H1 (cell line): Measurements from ENCODE around the gene SH2D7. TPM values are rescaled to one million over a fixed set of nuclear protein-coding genes. Genes with fewer than 3 reads are reported as not detected.

Experiments
- CTCF ChIA-PET: fragments of 300-600 bp; sonication (Branson Sonifier 250); formaldehyde crosslinking; loops from one replicate; lab custom pipeline; 2021; ENCODE audit not compliant: partially characterized antibody; lab: Charles Lee
- POLR2A ChIA-PET: fragments of 300-600 bp; sonication (Branson Sonifier 250); formaldehyde crosslinking; loops from one replicate; lab custom pipeline; 2021; ENCODE audit warnings: inconsistent platforms; ENCODE audit not compliant: partially characterized antibody; lab: Charles Lee
- DNase-seq, 2 experiments: peaks; one replicate each; pipeline versions ENCODE4 v3.0.0 to v3.0.0-alpha.2; 2010 to 2022; ENCODE audit warnings: low spot score in 2 of 2, low read depth in 1 of 2, mixed read lengths in 1 of 2
- FAIRE-seq: peaks from 2 replicates; lab custom pipeline; 2011; peaks lifted over from hg19 to GRCh38; lab: Jason Lieb, UNC
- H2AFZ ChIP-seq: 2 replicates; pipeline ENCODE4 v1.8.1; 2012; ENCODE audit warnings: low read length, inconsistent platforms
- H2AK5ac ChIP-seq: 2 replicates; pipeline ENCODE4 v1.6.1; 2013; ENCODE audit warnings: low read depth, low read length
- H2BK120ac ChIP-seq: replicated peaks from 2 replicates; pipeline ENCODE3; 2013; ENCODE audit warnings: low read depth, low read length, inconsistent platforms
- H2BK12ac ChIP-seq: 2 replicates; pipeline ENCODE4 v1.6.1; 2013; ENCODE audit warnings: low read depth, low read length
- H2BK15ac ChIP-seq: 2 replicates; pipeline ENCODE4 v1.6.1; 2013; ENCODE audit warnings: low read length
- H2BK20ac ChIP-seq: 2 replicates; pipeline ENCODE4 v1.6.1; 2013; ENCODE audit warnings: low read length
- H2BK5ac ChIP-seq: 2 replicates; pipeline ENCODE4 v1.6.1; 2013; ENCODE audit warnings: low read depth, low read length
- H3K14ac ChIP-seq: 2 replicates; pipeline ENCODE4 v1.6.1; 2013; ENCODE audit warnings: inconsistent platforms; ENCODE audit not compliant: insufficient read length
- H3K18ac ChIP-seq: 2 replicates; pipeline ENCODE4 v1.6.1; 2013; ENCODE audit warnings: low read length; ENCODE audit errors: extremely low read depth
- H3K23ac ChIP-seq: 2 replicates; pipeline ENCODE4 v1.6.1; 2013; ENCODE audit warnings: inconsistent platforms; ENCODE audit not compliant: insufficient read length
- H3K23me2 ChIP-seq: 2 replicates; pipeline ENCODE4 v1.6.1; 2013; ENCODE audit warnings: low read depth, low read length
- H3K27ac ChIP-seq: 2 replicates; pipeline ENCODE4 v1.6.1; 2011; ENCODE audit warnings: low read depth, low read length, inconsistent platforms
- H3K27me3 ChIP-seq, 4 experiments: replicated peaks in 1 of 4; 1 replicate in 1 of 4; 2 replicates in 3 of 4; pipeline versions ENCODE4 v1.6.1 to v1.8.1; 2011 to 2013; ENCODE audit warnings: low read length in 3 of 4, mild to moderate bottlenecking in 3 of 4, inconsistent platforms in 2 of 4, mixed read lengths in 2 of 4, moderate library complexity in 1 of 4; ENCODE audit not compliant: control insufficient read depth in 3 of 4, insufficient read depth in 3 of 4; ENCODE audit errors: extremely low read depth in 1 of 4
- H3K36me3 ChIP-seq, 4 experiments: 2 replicates each; pipeline versions ENCODE4 v1.6.1 to v1.8.1; 2011 to 2013; ENCODE audit warnings: mild to moderate bottlenecking in 4 of 4, low read length in 3 of 4, moderate library complexity in 2 of 4, control low read depth in 1 of 4, inconsistent platforms in 1 of 4; ENCODE audit not compliant: insufficient read depth in 4 of 4, control insufficient read depth in 2 of 4
- H3K4ac ChIP-seq: replicated peaks from 2 replicates; pipeline ENCODE3; 2013; ENCODE audit warnings: low read length, low read depth, mixed read lengths, inconsistent platforms; ENCODE audit not compliant: insufficient read length
- H3K4me1 ChIP-seq, 4 experiments: replicated peaks in 1 of 4; 1 replicate in 1 of 4; 2 replicates in 3 of 4; pipeline versions ENCODE4 v1.6.1 to v1.8.1; 2011 to 2013; ENCODE audit warnings: low read length in 3 of 4, inconsistent platforms in 2 of 4, mixed read lengths in 1 of 4; ENCODE audit not compliant: insufficient read depth in 4 of 4, control insufficient read depth in 3 of 4
- H3K4me2 ChIP-seq, 2 experiments: 2 replicates each; pipeline versions ENCODE4 v1.6.1 to v1.8.1; 2011 to 2013; ENCODE audit warnings: low read depth in 2 of 2, low read length in 2 of 2, control low read depth in 1 of 2, inconsistent platforms in 1 of 2, mild to moderate bottlenecking in 1 of 2; ENCODE audit not compliant: insufficient read depth in 1 of 2
- H3K4me3 ChIP-seq, 4 experiments: fragments of 200-600, 300-600 bp in 1 of 4; sonication (generic), shearing (Covaris generic), sonication (Bioruptor Twin) in 1 of 4; 2 replicates each; pipeline versions ENCODE4 v1.5.1 to v1.8.1; 2011 to 2016; ENCODE audit warnings: low read length in 4 of 4, low read depth in 3 of 4, control low read depth in 2 of 4, inconsistent platforms in 2 of 4, mild to moderate bottlenecking in 2 of 4, mixed read lengths in 1 of 4, moderate library complexity in 1 of 4; ENCODE audit not compliant: insufficient read depth in 2 of 4; ENCODE audit errors: extremely low read depth in 1 of 4
- H3K56ac ChIP-seq: replicated peaks from 2 replicates; pipeline ENCODE3; 2013; ENCODE audit warnings: low read depth, mild to moderate bottlenecking, mixed read lengths, low read length, inconsistent platforms; ENCODE audit not compliant: insufficient read length
- H3K79me1 ChIP-seq: 2 replicates; pipeline ENCODE4 v1.6.1; 2013; ENCODE audit warnings: low read depth, low read length, control low read depth
- H3K79me2 ChIP-seq, 2 experiments: 2 replicates each; pipeline versions ENCODE4 v1.6.1 to v1.8.1; 2012 to 2013; ENCODE audit warnings: low read length in 2 of 2, mild to moderate bottlenecking in 2 of 2, inconsistent platforms in 1 of 2; ENCODE audit not compliant: insufficient read depth in 2 of 2, control insufficient read depth in 1 of 2
- H3K9ac ChIP-seq, 4 experiments: replicated peaks in 1 of 4; 1 replicate in 1 of 4; 2 replicates in 3 of 4; pipeline versions ENCODE4 v1.6.1 to v1.8.1; 2011 to 2013; ENCODE audit warnings: low read depth in 3 of 4, low read length in 3 of 4, control low read depth in 2 of 4, mild to moderate bottlenecking in 2 of 4, moderate library complexity in 2 of 4, inconsistent platforms in 1 of 4; ENCODE audit errors: extremely low read depth in 1 of 4
- H3K9me3 ChIP-seq, 2 experiments: 2 replicates each; pipeline versions ENCODE4 v1.6.1 to v1.8.1; 2012 to 2013; ENCODE audit warnings: mild to moderate bottlenecking in 2 of 2, moderate library complexity in 2 of 2, control low read depth in 1 of 2, inconsistent platforms in 1 of 2, low read depth in 1 of 2, low read length in 1 of 2, mixed read lengths in 1 of 2; ENCODE audit not compliant: insufficient read depth in 2 of 2
- H4K20me1 ChIP-seq, 2 experiments: replicated peaks in 1 of 2; 2 replicates each; pipeline versions ENCODE3 to v1.8.1; 2011 to 2013; ENCODE audit warnings: inconsistent platforms in 2 of 2, low read length in 2 of 2, mild to moderate bottlenecking in 1 of 2; ENCODE audit not compliant: insufficient read depth in 2 of 2, control insufficient read depth in 1 of 2
- H4K5ac ChIP-seq: 2 replicates; pipeline ENCODE4 v1.6.1; 2013; ENCODE audit warnings: low read length, low read depth, mixed read lengths, inconsistent platforms; ENCODE audit not compliant: insufficient read length
- H4K8ac ChIP-seq: 2 replicates; pipeline ENCODE4 v1.8.0; 2013; ENCODE audit warnings: mild to moderate bottlenecking, moderate library complexity, low read length, inconsistent platforms; ENCODE audit not compliant: insufficient read depth; ENCODE audit errors: extremely low read depth
- H4K91ac ChIP-seq: replicated peaks from 2 replicates; pipeline ENCODE3; 2013; ENCODE audit warnings: low read length, mixed read lengths, inconsistent platforms; ENCODE audit not compliant: insufficient read length
- ATF2 ChIP-seq: IDR thresholded peaks from 2 replicates; pipeline ENCODE4 v1.6.1; 2012; ENCODE audit warnings: low read length, inconsistent platforms
- CTBP2 ChIP-seq: IDR thresholded peaks from 2 replicates; pipeline ENCODE4 v1.7.0; 2011; ENCODE audit warnings: borderline replicate concordance, mild to moderate bottlenecking, moderate library complexity, mixed read lengths, low read length; ENCODE audit not compliant: insufficient read depth, insufficient read length
- EGR1 ChIP-seq: IDR thresholded peaks from 2 replicates; pipeline ENCODE4 v1.6.1; 2011; ENCODE audit warnings: low read depth, low read length, borderline replicate concordance
- GABPA ChIP-seq: IDR thresholded peaks from 2 replicates; pipeline ENCODE4 v1.6.1; 2011; ENCODE audit warnings: mild to moderate bottlenecking, low read length, moderate library complexity, borderline replicate concordance; ENCODE audit not compliant: insufficient read depth
- GTF2F1 ChIP-seq: IDR thresholded peaks from 2 replicates; pipeline ENCODE4 v1.6.1; 2012; ENCODE audit warnings: low read depth, low read length, improper control_type of control experiment, borderline replicate concordance
- JUND ChIP-seq: IDR thresholded peaks from 2 replicates; pipeline ENCODE4 v1.6.1; 2011; ENCODE audit warnings: mild to moderate bottlenecking, improper control_type of control experiment, low read length
- KDM4A ChIP-seq: IDR thresholded peaks from one replicate; pipeline ENCODE4 v1.7.1; 2012; ENCODE audit warnings: low read depth, mild to moderate bottlenecking, moderate library complexity, low read length, inconsistent platforms; ENCODE audit not compliant: severe bottlenecking
- KDM5A ChIP-seq: fragments of 200-600 bp; IDR thresholded peaks from 2 replicates; pipeline ENCODE4 v1.7.1; 2012; ENCODE audit warnings: mild to moderate bottlenecking, low read length, inconsistent platforms, mixed read lengths
- POLR2AphosphoS5 ChIP-seq: IDR thresholded peaks from 2 replicates; pipeline ENCODE4 v1.6.1; 2011; ENCODE audit warnings: low read depth, low read length
- RBBP5 ChIP-seq: IDR thresholded peaks from 2 replicates; pipeline ENCODE4 v1.7.1; 2012; ENCODE audit warnings: low read depth, mild to moderate bottlenecking, inconsistent platforms, low read length, moderate library complexity, borderline replicate concordance
- SIRT6 ChIP-seq: IDR thresholded peaks from one replicate; pipeline ENCODE4 v1.7.1; 2012; ENCODE audit warnings: low read length, inconsistent platforms
- TCF12 ChIP-seq: IDR thresholded peaks from 2 replicates; pipeline ENCODE4 v1.6.1; 2011; ENCODE audit warnings: low read depth, mild to moderate bottlenecking, low read length
- TEAD4 ChIP-seq: IDR thresholded peaks from 2 replicates; pipeline ENCODE4 v1.6.1; 2012; ENCODE audit warnings: low read depth, low read length, inconsistent platforms, mixed read lengths
- WGBS, 2 experiments: shearing (Covaris generic) in 1 of 2; methylation state at CpG; one replicate each; pipeline versions ENCODE4 v1.1.6 to v1.1.7; 2013 to 2015; ENCODE audit warnings: low lambda C conversion rate in 2 of 2, mixed read lengths in 2 of 2, inconsistent platforms in 1 of 2, low coverage in 1 of 2, missing lambda C conversion rate in 1 of 2; ENCODE audit not compliant: insufficient replicate concordance in 2 of 2, insufficient coverage in 1 of 2, insufficient read length in 1 of 2; ENCODE audit errors: extremely low coverage in 1 of 2, missing lambda C conversion rate in 1 of 2; 5-methylcytosine and 5-hydroxymethylcytosine counted together
- polyA plus RNA-seq, 7 experiments: library from polyadenylated mRNA; depleted of rRNA in 3 of 7; stranded (reverse) in 5 of 7; unstranded in 2 of 7; fragments of >200 nt in 5 of 7; fragments of 200-250 nt in 2 of 7; gene quantifications; 1 replicate in 5 of 7; 2 replicates in 1 of 7; 4 replicates in 1 of 7; pipeline versions ENCODE4 v1.2.1 to v1.2.3, GENCODE V29; 2011 to 2013; ENCODE audit warnings: missing spikeins in 2 of 7, mixed read lengths in 2 of 7
- total RNA-seq: library from RNA; stranded (reverse); fragmentation: NEBNext Ultra II Directional; extraction: Animal tissue kit (Norgen Biotek cat#: 25700); gene quantifications from 2 replicates; pipeline ENCODE4 v1.2.1, GENCODE V29; 2021

Gene SH2D7
- total and polyA plus RNA-seq, 2 of the 8 experiments (the other 6 are each of a cell fraction or from before 2014, with no cell fraction given), result not detected

GRCh38 chr15:78063970-78064385 lies 28.4 kb upstream of the SH2D7 start:
- Histone ChIP-seq H2AFZ (no peak overlapping the region), H3K14ac (no peak overlapping the region), H3K79me2 (peaks cover 3 to 54% of the 10 kb centered on the region in 2 experiments; a peak in 3 of 4 replicates), H3K79me1 (peaks cover 9% of the 10 kb centered on the region), H3K18ac (no peak overlapping the region), H3K4me3 (no peak overlapping the region), H4K91ac (no peak overlapping the region), H2BK5ac (no peak overlapping the region), H2BK20ac (no peak overlapping the region), H2BK15ac (no peak overlapping the region), H4K8ac (no peak overlapping the region), H2BK120ac (no peak overlapping the region), H2BK12ac (no peak overlapping the region), H3K9me3 (no peaks in the 10 kb centered on the region), H3K27me3 (no peaks in the 10 kb centered on the region; a peak in 1 of 7 replicates), H3K56ac (no peak overlapping the region), H3K23ac (no peak overlapping the region), H3K4me2 (no peak overlapping the region), H3K9ac (no peak overlapping the region; a peak in 1 of 7 replicates), H2AK5ac (no peak overlapping the region), H3K23me2 (no peaks in the 10 kb centered on the region), H3K36me3 (no peaks in the 10 kb centered on the region), H3K4me1 (peaks cover 8 to 25% (median 19%) of the 10 kb centered on the region in 4 experiments), H3K4ac (no peak overlapping the region), H3K27ac (no peak overlapping the region), H4K5ac (no peak overlapping the region), H4K20me1 (peaks cover 0 to 11% of the 10 kb centered on the region in 2 experiments)
- DNase-seq (no peak), FAIRE-seq (no peak)
- 89% methylated on average over 5 of the region's 5 CpGs; no CpG with 5 or more reads in 1 of the 2 experiments for WGBS, 2 experiments
- CTCF ChIA-PET, result interaction anchor here (0.6 kb wide), 1 partner anchor 49 kb away, joined by 3 read pairs; no protein-coding TSS in a partner anchor
- POLR2A ChIA-PET, result no interaction called here
- TF ChIP-seq KDM5A, result no peak
- no peak for TF ChIP-seq CTBP2
- no peak for TF ChIP-seq KDM4A
- TF ChIP-seq GABPA, result no peak
- no peak for TF ChIP-seq TCF12
- no peak for TF ChIP-seq TEAD4
- TF ChIP-seq EGR1, result no peak
- TF ChIP-seq ATF2, result no peak
- no peak for TF ChIP-seq RBBP5
- TF ChIP-seq JUND, result no peak
- no peak for TF ChIP-seq GTF2F1
- TF ChIP-seq POLR2AphosphoS5, result no peak
- no peak for TF ChIP-seq SIRT6
